GM10847 (cell line): ENCODE data around the gene MEIOSIN.
A peak's percentile ranks its signal among the peaks of the same experiment; 100 is the strongest.

Experiments used
- POLR2A ChIP-seq: IDR thresholded peaks from 2 replicates; pipeline ENCODE4 v1.6.1; 2011; ENCODE audit not compliant: insufficient read length; ENCODE audit errors: extremely low read depth

Gene MEIOSIN

DNA sequence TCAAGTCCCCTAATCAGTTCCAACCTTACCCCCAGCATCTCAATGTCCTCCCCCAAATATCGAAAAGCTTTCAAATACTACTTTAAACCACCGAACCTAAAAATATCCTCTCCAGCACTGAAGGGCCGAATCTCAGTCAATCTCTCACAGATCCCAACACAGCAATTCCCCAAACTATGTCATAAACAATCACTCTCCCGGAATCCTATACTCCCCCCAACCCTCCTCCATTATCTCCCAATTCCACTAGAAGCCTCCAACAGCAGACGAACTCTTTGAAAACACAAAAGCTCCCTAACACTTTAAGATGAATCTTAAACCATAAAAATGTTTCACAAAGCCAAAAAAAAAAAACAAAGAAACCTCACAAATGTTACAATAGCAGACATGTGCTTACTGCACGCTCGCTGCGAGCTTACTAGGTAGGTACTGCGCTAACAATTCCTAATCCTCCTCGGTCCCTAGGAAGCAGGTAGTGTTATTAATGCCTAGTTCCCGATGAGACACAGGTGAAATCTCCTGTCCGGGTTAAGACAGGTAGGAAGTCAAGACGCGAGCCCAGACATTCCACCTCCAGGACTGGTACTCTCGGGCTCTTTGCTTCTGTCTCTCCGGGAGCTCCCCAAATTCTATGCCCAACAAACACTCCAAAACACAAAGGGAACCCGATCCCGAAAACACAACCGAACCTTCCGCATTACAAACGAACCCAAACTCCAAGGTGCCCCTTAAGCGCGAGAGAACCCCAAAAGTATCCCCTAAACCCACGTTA is 16.7 kb upstream of the MEIOSIN start:
- no peak for TF ChIP-seq POLR2A

DNA sequence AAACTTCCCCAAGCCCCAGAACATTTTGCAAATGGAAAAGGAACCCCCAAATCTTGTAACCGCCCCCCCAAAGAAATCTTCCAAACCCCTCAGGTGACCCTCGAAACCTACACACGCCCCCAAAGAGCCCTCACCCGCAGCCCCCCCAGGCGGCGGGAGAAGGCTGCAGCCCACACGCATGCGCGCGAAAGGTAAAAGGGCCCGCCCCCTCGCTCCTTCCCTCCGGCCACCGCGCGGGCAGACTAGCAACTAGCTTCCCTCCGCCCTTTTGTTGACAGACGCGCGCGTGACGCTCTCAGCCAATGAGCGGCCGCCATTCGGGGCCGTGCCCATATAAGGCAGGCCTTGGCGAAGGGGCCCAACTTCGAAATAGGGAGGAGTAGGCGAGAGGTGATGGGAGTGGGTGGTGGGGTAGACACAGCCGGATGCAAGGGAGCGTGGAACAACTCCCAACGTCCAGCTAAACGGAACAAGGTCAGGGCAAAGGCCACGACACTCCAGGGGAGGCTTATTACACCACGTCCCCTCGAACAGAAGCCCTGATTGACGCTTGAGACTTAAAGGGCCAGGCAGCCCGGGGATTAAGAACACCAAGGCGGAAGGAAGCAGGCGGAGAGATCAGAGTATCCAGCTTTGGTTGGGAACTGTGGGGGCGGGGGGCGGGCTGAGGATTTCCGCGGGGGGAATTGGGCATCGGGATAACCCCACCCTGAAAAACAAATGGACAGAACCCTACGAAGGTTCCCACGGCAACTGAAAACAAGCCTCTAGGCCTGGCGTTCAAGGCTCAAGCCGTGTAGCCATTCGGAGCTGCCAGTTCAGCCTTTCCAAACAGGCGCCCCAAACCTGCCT is 15.9 kb upstream of the MEIOSIN start:
- TF ChIP-seq POLR2A: no peak

DNA sequence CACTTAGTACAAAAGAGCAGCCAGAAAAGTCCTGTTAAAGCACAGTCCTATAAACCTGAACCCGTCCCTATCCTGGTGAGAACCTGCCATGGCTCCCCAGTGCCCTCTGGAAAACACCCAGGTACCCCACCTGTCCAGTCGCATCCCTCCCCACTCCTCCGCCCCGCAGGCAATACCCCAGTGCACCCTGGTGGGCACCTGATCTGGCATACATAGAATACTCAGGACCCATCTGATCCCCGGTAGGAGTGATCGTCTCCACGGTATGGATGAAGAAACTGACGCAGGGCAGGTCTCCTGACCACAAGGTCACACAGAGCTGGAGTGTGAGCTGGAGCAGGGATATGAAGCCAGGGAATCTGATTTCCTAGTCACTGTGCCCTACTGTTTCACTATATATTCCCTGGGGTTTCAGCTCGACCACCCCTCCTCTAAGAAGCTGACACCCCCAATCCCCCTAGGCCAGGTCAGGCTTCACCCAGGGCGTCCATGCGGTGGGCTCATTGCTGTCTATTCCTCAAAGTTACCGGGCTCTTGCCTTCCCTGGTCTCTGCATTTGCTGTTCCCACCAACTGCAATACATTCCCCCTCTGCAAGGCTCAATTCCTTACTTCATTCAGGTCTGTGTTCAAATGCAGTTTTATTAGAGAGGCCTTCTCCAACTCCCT is 15.1 kb upstream of the MEIOSIN start:
- no peak for TF ChIP-seq POLR2A

DNA sequence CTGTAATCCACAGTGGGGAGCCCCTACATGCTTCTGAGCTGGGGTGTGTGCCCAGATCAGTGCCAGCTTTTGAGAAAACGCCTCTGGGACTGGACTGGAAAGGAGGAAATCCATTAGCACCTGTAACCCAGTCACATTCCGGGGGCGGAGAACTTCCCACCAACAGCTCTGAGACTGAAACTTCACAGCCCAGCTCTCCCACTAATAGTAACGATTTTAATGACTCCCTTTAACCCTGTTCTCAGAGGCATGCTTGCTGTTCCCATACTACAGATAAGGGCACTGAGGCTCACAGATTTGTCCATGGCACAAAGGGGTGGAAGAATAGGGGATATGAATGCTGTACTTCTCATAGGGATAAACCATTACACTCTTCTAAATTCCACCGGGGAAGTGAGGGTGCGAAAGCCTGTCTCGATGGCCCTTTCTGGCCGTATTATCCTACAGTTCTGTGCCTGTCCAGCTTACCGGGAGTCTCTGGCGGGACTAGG is 3.4 kb upstream of the MEIOSIN start:
- TF ChIP-seq POLR2A: no peak

DNA sequence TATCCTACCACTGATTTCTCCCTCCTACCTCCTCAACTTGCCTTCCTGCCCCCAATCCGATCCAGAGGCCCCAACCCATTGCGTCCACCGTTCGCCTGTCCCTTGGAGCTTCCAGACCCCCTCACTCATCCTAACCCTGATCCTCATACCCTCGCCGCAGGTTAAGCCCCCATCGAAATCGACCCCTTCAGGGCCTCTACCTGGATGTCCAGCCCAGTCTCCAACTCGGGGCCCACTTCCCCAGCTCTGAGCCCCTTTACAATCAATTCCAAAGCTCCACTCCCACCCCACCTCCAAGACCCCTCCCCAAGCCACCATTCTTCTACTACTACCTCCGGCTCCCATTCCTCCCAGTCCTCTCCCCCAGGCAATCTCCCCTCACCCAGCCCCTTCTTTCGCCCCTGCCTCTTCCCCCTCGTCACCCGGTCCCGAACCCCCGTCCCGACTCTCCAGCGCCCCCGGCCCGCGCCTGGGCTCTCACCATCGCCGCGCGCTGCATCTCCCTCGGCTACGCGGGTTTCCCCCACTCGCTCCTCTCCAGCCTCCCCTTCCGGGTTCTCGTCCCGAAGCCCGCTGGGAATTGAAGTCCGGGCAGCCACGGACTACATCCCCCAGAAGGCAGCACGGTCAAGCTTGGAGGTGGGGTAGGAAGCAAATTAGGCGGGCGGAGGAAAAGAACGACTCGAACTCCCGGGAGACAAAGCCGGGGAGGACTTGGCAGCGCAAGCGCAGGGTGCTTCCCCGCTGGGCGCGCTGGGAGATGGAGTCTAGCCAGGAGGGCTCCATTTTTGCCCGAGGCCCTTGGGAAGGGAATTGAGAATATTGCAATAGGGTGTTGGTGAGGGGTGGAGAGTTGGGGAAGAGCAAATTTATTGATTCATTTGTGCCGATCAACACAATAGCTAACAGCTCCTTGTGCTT is 2.6 kb upstream of the MEIOSIN start, which contains the start of gene FBXO46:
TSS of gene FBXO46 (minus strand) at position 529 of the 921 bp plus-strand sequence. CDS start 17,401 bp downstream, outside the sequence.
- TF ChIP-seq POLR2A: peak; percentile 75

DNA sequence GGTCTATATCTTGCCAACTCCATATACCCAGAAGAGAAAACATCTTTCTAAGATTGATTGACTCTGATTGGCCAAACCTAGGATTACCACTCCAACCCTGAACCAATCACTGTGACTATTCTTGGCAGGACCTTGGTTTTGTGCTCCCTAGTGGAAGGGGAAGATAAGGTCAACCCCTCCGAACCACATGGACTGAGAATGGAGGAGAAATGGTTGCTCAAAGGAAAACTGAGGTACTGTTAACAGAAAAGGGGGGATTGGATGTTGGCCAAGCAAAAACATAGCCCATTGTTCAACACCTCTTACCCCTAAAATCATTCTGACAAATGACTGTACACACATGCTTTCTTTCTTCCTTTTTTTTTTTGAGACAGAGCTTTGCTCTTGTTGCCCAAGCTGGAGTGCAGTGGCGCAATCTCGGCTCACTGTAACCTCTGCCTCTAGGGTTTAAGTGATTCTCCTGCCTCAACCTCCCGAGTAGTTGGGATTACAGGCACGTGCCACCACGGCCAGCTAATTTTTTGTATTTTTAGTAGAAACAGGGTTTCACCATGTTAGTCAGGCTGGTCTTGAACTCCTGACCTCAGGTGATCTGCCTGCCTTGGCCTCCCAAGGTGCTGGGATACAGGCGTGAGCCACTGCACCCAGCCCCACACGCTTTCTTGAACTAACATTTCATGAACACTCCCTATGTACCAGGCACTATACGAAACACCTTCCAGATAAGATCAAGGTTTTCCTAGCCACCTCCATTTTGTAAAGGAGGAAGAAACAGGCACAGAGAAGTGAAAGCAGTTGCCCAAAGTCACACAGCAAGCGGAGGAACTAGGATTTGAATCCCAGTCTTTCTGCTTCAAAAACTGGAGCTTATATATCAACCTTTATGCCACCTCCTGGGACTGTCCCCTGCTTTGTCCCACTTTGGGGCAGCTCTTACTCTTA is 6.5 kb downstream of the MEIOSIN start:
- TF ChIP-seq POLR2A: no peak

DNA sequence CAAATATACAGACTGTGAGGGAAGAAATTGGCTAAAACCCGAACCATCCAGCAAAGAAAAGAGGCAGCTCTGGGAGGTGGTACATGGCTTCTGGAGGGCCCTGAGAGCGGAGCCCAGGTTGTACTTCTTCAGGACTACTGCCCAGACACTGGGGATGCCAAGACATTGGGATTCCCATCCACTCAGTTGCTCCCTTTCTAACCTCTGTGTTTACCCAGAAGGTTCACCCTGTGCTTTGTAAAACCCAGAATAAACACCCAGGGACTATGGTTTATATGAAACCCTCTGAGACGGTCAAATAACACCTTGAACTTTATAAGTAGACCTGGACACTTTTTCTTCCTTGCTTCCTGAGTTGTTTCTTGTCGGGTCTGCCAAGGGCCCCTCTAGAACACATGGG is 9.7 kb downstream of the MEIOSIN start:
- no peak for TF ChIP-seq POLR2A

DNA sequence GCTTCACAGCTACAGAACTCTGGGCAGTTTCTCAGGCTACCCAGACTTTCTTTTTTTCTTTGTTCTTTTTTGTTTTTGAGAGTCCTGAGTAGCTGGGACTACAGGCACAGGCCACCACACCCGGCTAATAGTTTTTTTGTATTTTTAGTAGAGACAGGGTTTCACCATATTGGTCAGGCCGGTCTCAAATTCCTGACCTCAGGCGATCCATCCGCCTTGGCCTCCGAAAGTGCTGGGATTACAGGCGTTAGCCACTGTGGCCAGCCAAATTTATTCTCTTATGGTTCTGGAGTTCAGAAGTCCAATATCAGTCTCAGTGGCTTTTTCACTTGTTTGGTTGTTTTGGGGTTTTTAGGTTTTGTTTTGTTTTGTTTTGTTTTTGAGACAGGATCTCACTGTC is 12.4 kb downstream of the MEIOSIN start:
- no peak for TF ChIP-seq POLR2A

DNA sequence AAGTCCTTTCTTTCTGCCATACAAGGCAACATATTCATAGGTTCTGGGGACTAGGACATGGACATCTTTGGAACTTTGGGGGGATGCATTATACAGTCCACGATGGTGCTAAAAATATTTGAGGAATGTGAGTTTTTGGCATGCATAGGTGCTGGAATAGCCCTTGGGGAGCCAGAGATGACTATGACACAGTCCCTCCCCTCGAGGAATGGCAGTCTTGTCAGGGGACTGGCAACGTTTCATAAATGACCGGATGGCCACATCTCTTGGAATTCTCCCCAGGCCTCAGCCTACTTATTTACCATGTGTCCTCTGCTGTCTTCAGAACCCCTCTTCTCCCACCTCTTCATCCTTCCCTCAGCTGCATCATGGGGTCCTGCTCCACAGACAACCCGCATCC is 13.6 kb downstream of the MEIOSIN start:
- TF ChIP-seq POLR2A: no peak

DNA sequence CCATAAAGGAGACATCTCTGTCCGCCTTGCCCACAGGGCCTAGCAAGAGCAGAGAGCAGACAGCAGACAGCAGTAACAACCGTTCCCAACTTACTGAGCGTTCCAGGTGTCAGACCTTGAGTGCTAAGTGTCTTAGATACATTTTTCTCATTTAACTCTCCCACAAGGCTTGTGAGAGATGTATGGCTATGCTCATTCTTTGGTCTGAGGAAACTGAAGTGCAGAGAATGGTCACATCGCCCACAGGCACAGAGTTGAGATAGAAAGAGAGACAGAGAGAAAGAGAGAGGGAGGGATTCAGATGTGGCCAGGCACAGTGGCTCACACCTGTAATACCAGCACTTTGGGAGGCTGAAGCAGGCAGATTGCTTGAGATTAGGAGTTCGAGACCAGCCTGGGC is 14.3 kb downstream of the MEIOSIN start:
- TF ChIP-seq POLR2A: no peak

DNA sequence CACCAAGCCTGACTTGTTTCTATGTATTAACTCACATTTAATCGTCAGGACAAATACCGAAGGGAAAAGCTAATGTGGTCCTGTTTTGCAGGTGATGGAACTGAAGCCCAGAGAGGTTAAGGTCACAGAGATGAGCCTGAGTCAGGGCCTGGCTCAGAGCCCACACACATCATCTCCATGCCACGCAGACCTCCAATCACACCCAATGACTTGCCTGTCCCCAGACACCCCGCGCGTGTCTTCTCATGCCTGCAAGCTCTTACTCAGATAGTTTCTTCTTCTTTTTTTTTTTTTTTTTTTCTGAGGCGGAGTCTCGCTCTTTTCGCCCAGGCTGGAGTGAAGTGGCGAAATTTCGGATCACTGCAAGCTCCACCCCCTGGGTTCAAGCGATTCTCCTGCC is 19.4 kb downstream of the MEIOSIN start:
- TF ChIP-seq POLR2A: no peak

DNA sequence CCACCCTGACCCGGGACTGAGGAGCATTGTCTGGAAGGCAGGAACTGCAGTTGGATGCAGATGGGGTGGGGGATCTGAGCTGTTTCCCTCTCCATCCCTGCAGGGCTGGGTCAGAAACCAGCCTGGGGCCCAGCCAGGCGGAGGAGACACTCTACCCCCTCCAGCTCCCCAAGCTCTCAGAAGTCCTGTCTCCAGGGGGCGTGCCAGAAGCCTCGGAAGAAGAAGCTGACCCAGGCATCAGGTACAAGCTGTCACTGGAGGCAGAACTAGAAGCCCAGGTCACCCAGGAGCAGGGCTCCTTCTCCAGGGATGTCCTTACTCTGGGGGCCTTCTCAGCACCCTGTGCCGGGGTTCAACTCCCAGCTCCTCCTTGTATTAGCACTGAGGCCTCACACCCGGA is 20.3 kb downstream of the MEIOSIN start:
- TF ChIP-seq POLR2A: no peak

DNA sequence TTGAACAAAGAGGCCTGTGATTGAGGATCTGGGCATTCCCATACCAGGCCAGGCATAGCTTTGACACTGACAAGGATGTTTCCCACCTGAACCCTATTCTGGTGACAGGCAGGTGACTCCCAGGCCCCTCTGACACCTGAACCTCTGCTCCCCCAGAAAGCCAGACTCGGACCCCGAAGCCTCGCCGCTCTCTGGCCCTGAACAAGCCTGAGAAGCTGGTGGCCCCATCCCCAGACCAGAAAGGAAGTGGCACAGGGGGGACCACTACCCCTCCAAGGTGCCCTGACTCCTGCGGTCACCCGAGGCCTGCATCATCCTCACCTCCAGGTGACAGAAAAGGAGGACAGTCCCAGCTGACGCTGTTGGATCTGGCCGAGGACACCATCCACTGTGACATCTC is 21.1 kb downstream of the MEIOSIN start:
- TF ChIP-seq POLR2A: no peak

DNA sequence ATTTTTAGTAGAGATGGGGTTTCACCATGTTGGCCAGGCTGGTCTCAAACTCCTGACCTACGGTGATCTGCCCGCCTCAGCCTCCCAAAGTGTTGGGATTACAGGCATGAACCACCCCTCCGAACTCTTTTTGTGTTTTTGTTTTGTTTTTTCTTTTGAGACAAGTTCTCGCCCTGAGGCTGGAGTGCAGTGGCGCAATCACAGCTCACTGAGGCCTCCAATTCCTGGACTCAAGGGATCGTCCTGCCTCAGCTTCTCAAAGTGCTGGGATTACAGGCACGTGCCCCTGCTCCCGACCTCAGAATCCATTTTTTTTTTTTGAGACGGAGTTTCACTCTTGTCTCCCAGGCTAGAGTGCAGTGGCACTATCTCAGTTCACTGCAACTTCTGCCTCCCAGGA is 24.5 kb downstream of the MEIOSIN start:
- no peak for TF ChIP-seq POLR2A

DNA sequence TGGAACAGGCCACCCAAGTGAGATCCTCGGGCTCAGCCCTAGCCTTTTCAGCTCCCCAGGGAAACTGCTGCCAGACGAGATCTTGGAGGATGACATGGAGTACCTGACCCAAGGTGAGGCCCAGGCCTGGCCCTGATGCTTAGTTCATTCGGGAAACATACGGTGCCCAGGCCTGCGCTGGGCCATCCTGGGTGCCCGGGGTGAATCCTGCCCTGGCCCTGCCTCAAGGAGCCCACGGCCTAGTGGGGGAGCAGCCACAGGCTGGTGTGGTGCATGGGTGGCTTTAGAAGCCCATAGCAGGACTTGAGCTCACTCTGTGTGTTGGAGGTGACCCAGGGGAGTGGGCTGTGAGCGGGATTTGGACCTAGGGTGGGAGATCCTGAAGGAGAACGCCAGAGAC is 25.7 kb downstream of the MEIOSIN start:
- TF ChIP-seq POLR2A: no peak
